H1 (cell line): Measurements from ENCODE around the gene TMEM44. TPM values are rescaled to one million over a fixed set of nuclear protein-coding genes. Genes with fewer than 3 reads are reported as not detected.

Experiments used
- CTCF ChIA-PET: fragments of 300-600 bp; sonication (Branson Sonifier 250); formaldehyde crosslinking; loops from one replicate; lab custom pipeline; 2021; ENCODE audit not compliant: partially characterized antibody; lab: Charles Lee
- POLR2A ChIA-PET: fragments of 300-600 bp; sonication (Branson Sonifier 250); formaldehyde crosslinking; loops from one replicate; lab custom pipeline; 2021; ENCODE audit warnings: inconsistent platforms; ENCODE audit not compliant: partially characterized antibody; lab: Charles Lee
- DNase-seq, 2 experiments: peaks; one replicate each; pipeline versions ENCODE4 v3.0.0 to v3.0.0-alpha.2; 2010 to 2022; ENCODE audit warnings: low spot score in 2 of 2, low read depth in 1 of 2, mixed read lengths in 1 of 2
- FAIRE-seq: peaks from 2 replicates; lab custom pipeline; 2011; peaks lifted over from hg19 to GRCh38; lab: Jason Lieb, UNC
- H2AFZ ChIP-seq: 2 replicates; pipeline ENCODE4 v1.8.1; 2012; ENCODE audit warnings: low read length, inconsistent platforms
- H2AK5ac ChIP-seq: 2 replicates; pipeline ENCODE4 v1.6.1; 2013; ENCODE audit warnings: low read depth, low read length
- H2BK120ac ChIP-seq: replicated peaks from 2 replicates; pipeline ENCODE3; 2013; ENCODE audit warnings: low read depth, low read length, inconsistent platforms
- H2BK12ac ChIP-seq: 2 replicates; pipeline ENCODE4 v1.6.1; 2013; ENCODE audit warnings: low read depth, low read length
- H2BK15ac ChIP-seq: 2 replicates; pipeline ENCODE4 v1.6.1; 2013; ENCODE audit warnings: low read length
- H2BK20ac ChIP-seq: 2 replicates; pipeline ENCODE4 v1.6.1; 2013; ENCODE audit warnings: low read length
- H2BK5ac ChIP-seq: 2 replicates; pipeline ENCODE4 v1.6.1; 2013; ENCODE audit warnings: low read depth, low read length
- H3K14ac ChIP-seq: 2 replicates; pipeline ENCODE4 v1.6.1; 2013; ENCODE audit warnings: inconsistent platforms; ENCODE audit not compliant: insufficient read length
- H3K18ac ChIP-seq: 2 replicates; pipeline ENCODE4 v1.6.1; 2013; ENCODE audit warnings: low read length; ENCODE audit errors: extremely low read depth
- H3K23ac ChIP-seq: 2 replicates; pipeline ENCODE4 v1.6.1; 2013; ENCODE audit warnings: inconsistent platforms; ENCODE audit not compliant: insufficient read length
- H3K23me2 ChIP-seq: 2 replicates; pipeline ENCODE4 v1.6.1; 2013; ENCODE audit warnings: low read depth, low read length
- H3K27ac ChIP-seq: 2 replicates; pipeline ENCODE4 v1.6.1; 2011; ENCODE audit warnings: low read depth, low read length, inconsistent platforms
- H3K27me3 ChIP-seq, 4 experiments: replicated peaks in 1 of 4; 1 replicate in 1 of 4; 2 replicates in 3 of 4; pipeline versions ENCODE4 v1.6.1 to v1.8.1; 2011 to 2013; ENCODE audit warnings: low read length in 3 of 4, mild to moderate bottlenecking in 3 of 4, inconsistent platforms in 2 of 4, mixed read lengths in 2 of 4, moderate library complexity in 1 of 4; ENCODE audit not compliant: control insufficient read depth in 3 of 4, insufficient read depth in 3 of 4; ENCODE audit errors: extremely low read depth in 1 of 4
- H3K36me3 ChIP-seq, 4 experiments: 2 replicates each; pipeline versions ENCODE4 v1.6.1 to v1.8.1; 2011 to 2013; ENCODE audit warnings: mild to moderate bottlenecking in 4 of 4, low read length in 3 of 4, moderate library complexity in 2 of 4, control low read depth in 1 of 4, inconsistent platforms in 1 of 4; ENCODE audit not compliant: insufficient read depth in 4 of 4, control insufficient read depth in 2 of 4
- H3K4ac ChIP-seq: replicated peaks from 2 replicates; pipeline ENCODE3; 2013; ENCODE audit warnings: low read length, low read depth, mixed read lengths, inconsistent platforms; ENCODE audit not compliant: insufficient read length
- H3K4me1 ChIP-seq, 4 experiments: replicated peaks in 1 of 4; 1 replicate in 1 of 4; 2 replicates in 3 of 4; pipeline versions ENCODE4 v1.6.1 to v1.8.1; 2011 to 2013; ENCODE audit warnings: low read length in 3 of 4, inconsistent platforms in 2 of 4, mixed read lengths in 1 of 4; ENCODE audit not compliant: insufficient read depth in 4 of 4, control insufficient read depth in 3 of 4
- H3K4me2 ChIP-seq, 2 experiments: 2 replicates each; pipeline versions ENCODE4 v1.6.1 to v1.8.1; 2011 to 2013; ENCODE audit warnings: low read depth in 2 of 2, low read length in 2 of 2, control low read depth in 1 of 2, inconsistent platforms in 1 of 2, mild to moderate bottlenecking in 1 of 2; ENCODE audit not compliant: insufficient read depth in 1 of 2
- H3K4me3 ChIP-seq, 4 experiments: fragments of 200-600, 300-600 bp in 1 of 4; sonication (generic), shearing (Covaris generic), sonication (Bioruptor Twin) in 1 of 4; 2 replicates each; pipeline versions ENCODE4 v1.5.1 to v1.8.1; 2011 to 2016; ENCODE audit warnings: low read length in 4 of 4, low read depth in 3 of 4, control low read depth in 2 of 4, inconsistent platforms in 2 of 4, mild to moderate bottlenecking in 2 of 4, mixed read lengths in 1 of 4, moderate library complexity in 1 of 4; ENCODE audit not compliant: insufficient read depth in 2 of 4; ENCODE audit errors: extremely low read depth in 1 of 4
- H3K56ac ChIP-seq: replicated peaks from 2 replicates; pipeline ENCODE3; 2013; ENCODE audit warnings: low read depth, mild to moderate bottlenecking, mixed read lengths, low read length, inconsistent platforms; ENCODE audit not compliant: insufficient read length
- H3K79me1 ChIP-seq: 2 replicates; pipeline ENCODE4 v1.6.1; 2013; ENCODE audit warnings: low read depth, low read length, control low read depth
- H3K79me2 ChIP-seq, 2 experiments: 2 replicates each; pipeline versions ENCODE4 v1.6.1 to v1.8.1; 2012 to 2013; ENCODE audit warnings: low read length in 2 of 2, mild to moderate bottlenecking in 2 of 2, inconsistent platforms in 1 of 2; ENCODE audit not compliant: insufficient read depth in 2 of 2, control insufficient read depth in 1 of 2
- H3K9ac ChIP-seq, 4 experiments: replicated peaks in 1 of 4; 1 replicate in 1 of 4; 2 replicates in 3 of 4; pipeline versions ENCODE4 v1.6.1 to v1.8.1; 2011 to 2013; ENCODE audit warnings: low read depth in 3 of 4, low read length in 3 of 4, control low read depth in 2 of 4, mild to moderate bottlenecking in 2 of 4, moderate library complexity in 2 of 4, inconsistent platforms in 1 of 4; ENCODE audit errors: extremely low read depth in 1 of 4
- H3K9me3 ChIP-seq, 2 experiments: 2 replicates each; pipeline versions ENCODE4 v1.6.1 to v1.8.1; 2012 to 2013; ENCODE audit warnings: mild to moderate bottlenecking in 2 of 2, moderate library complexity in 2 of 2, control low read depth in 1 of 2, inconsistent platforms in 1 of 2, low read depth in 1 of 2, low read length in 1 of 2, mixed read lengths in 1 of 2; ENCODE audit not compliant: insufficient read depth in 2 of 2
- H4K20me1 ChIP-seq, 2 experiments: replicated peaks in 1 of 2; 2 replicates each; pipeline versions ENCODE3 to v1.8.1; 2011 to 2013; ENCODE audit warnings: inconsistent platforms in 2 of 2, low read length in 2 of 2, mild to moderate bottlenecking in 1 of 2; ENCODE audit not compliant: insufficient read depth in 2 of 2, control insufficient read depth in 1 of 2
- H4K5ac ChIP-seq: 2 replicates; pipeline ENCODE4 v1.6.1; 2013; ENCODE audit warnings: low read length, low read depth, mixed read lengths, inconsistent platforms; ENCODE audit not compliant: insufficient read length
- H4K8ac ChIP-seq: 2 replicates; pipeline ENCODE4 v1.8.0; 2013; ENCODE audit warnings: mild to moderate bottlenecking, moderate library complexity, low read length, inconsistent platforms; ENCODE audit not compliant: insufficient read depth; ENCODE audit errors: extremely low read depth
- H4K91ac ChIP-seq: replicated peaks from 2 replicates; pipeline ENCODE3; 2013; ENCODE audit warnings: low read length, mixed read lengths, inconsistent platforms; ENCODE audit not compliant: insufficient read length
- ASH2L ChIP-seq: fragments of 200-600, 300-600 bp; sonication (generic); IDR thresholded peaks from one replicate; pipeline ENCODE4 v1.7.1; 2017; ENCODE audit warnings: low read length
- ATF3 ChIP-seq: IDR thresholded peaks from 2 replicates; pipeline ENCODE4 v1.6.1; 2011; ENCODE audit warnings: low read depth, mild to moderate bottlenecking, low read length; ENCODE audit not compliant: insufficient read depth
- E2F6 ChIP-seq: IDR thresholded peaks from 2 replicates; pipeline ENCODE4 v1.6.1; 2012; ENCODE audit warnings: inconsistent platforms
- EGR1 ChIP-seq: IDR thresholded peaks from 2 replicates; pipeline ENCODE4 v1.6.1; 2011; ENCODE audit warnings: low read depth, low read length, borderline replicate concordance
- HDAC6 ChIP-seq: IDR thresholded peaks from one replicate; pipeline ENCODE4 v1.7.1; 2012; ENCODE audit warnings: low read depth, mild to moderate bottlenecking, inconsistent platforms, low read length, moderate library complexity
- KDM4A ChIP-seq: IDR thresholded peaks from one replicate; pipeline ENCODE4 v1.7.1; 2012; ENCODE audit warnings: low read depth, mild to moderate bottlenecking, moderate library complexity, low read length, inconsistent platforms; ENCODE audit not compliant: severe bottlenecking
- MAX ChIP-seq: IDR thresholded peaks from 2 replicates; pipeline ENCODE4 v1.6.1; 2012; ENCODE audit warnings: inconsistent platforms
- RXRA ChIP-seq: IDR thresholded peaks from 2 replicates; pipeline ENCODE4 v1.6.1; 2011; ENCODE audit warnings: low read depth, mild to moderate bottlenecking, low read length, moderate library complexity; ENCODE audit not compliant: insufficient read depth
- SAP30 ChIP-seq: fragments of 300-600 bp; sonication (generic); IDR thresholded peaks from 2 replicates; pipeline ENCODE4 v1.7.1; 2012; ENCODE audit warnings: low read length, moderate library complexity, mild to moderate bottlenecking, inconsistent platforms; ENCODE audit not compliant: insufficient read depth, insufficient replicate concordance
- WGBS, 2 experiments: shearing (Covaris generic) in 1 of 2; methylation state at CpG; one replicate each; pipeline versions ENCODE4 v1.1.6 to v1.1.7; 2013 to 2015; ENCODE audit warnings: low lambda C conversion rate in 2 of 2, mixed read lengths in 2 of 2, inconsistent platforms in 1 of 2, low coverage in 1 of 2, missing lambda C conversion rate in 1 of 2; ENCODE audit not compliant: insufficient replicate concordance in 2 of 2, insufficient coverage in 1 of 2, insufficient read length in 1 of 2; ENCODE audit errors: extremely low coverage in 1 of 2, missing lambda C conversion rate in 1 of 2; 5-methylcytosine and 5-hydroxymethylcytosine counted together
- polyA plus RNA-seq, 7 experiments: library from polyadenylated mRNA; depleted of rRNA in 3 of 7; stranded (reverse) in 5 of 7; unstranded in 2 of 7; fragments of >200 nt in 5 of 7; fragments of 200-250 nt in 2 of 7; gene quantifications; 1 replicate in 5 of 7; 2 replicates in 1 of 7; 4 replicates in 1 of 7; pipeline versions ENCODE4 v1.2.1 to v1.2.3, GENCODE V29; 2011 to 2013; ENCODE audit warnings: missing spikeins in 2 of 7, mixed read lengths in 2 of 7
- total RNA-seq: library from RNA; stranded (reverse); fragmentation: NEBNext Ultra II Directional; extraction: Animal tissue kit (Norgen Biotek cat#: 25700); gene quantifications from 2 replicates; pipeline ENCODE4 v1.2.1, GENCODE V29; 2021

TMEM44 gene
- total and polyA plus RNA-seq, 2 of the 8 experiments (the other 6 are each of a cell fraction or from before 2014, with no cell fraction given): 14.0 to 16.7 TPM

- no peaks in the 10 kb centered on the region for H3K79me1 ChIP-seq
- peak overlapping the region; percentile 55 to 97 for H3K4me2 ChIP-seq
- peak overlapping the region; percentile 35; the same call in 1 of the 2 replicates for H2BK5ac ChIP-seq
- no peak overlapping the region for H2BK12ac ChIP-seq
- peaks cover 0 to 2% of the 10 kb centered on the region in 2 experiments for H4K20me1 ChIP-seq
- H3K4me1 ChIP-seq: no peaks in the 10 kb centered on the region
- peaks cover 8% of the 10 kb centered on the region for H3K23me2 ChIP-seq
- H2AFZ ChIP-seq: no peak overlapping the region
- CTCF ChIA-PET: interaction anchor here (0.7 to 1.5 kb wide), 4 partner anchors 10 to 50 kb away, joined by 3 to 4 read pairs (median 3); no protein-coding TSS in a partner anchor
- H2BK120ac ChIP-seq: no peak overlapping the region
- no peak overlapping the region for H2AK5ac ChIP-seq
- no peak overlapping the region; the same call in 1 of the 2 replicates for H3K27ac ChIP-seq
- H2BK15ac ChIP-seq: no peak overlapping the region
- POLR2A ChIA-PET: interaction anchor here (1.1 to 1.6 kb wide), 6 partner anchors 9 to 153 kb away, joined by 3 to 5 read pairs (median 4); no protein-coding TSS in a partner anchor
- no peaks in the 10 kb centered on the region for H3K27me3 ChIP-seq
- peak overlapping the region in 3 of 4 experiments; percentile 48 to 90 (median 69); a peak in 5 of 7 replicates for H3K9ac ChIP-seq
- DNase-seq: peak in 1 of 2 experiments; percentile 61
- H3K18ac ChIP-seq: no peak overlapping the region
- peaks cover 12 to 21% of the 10 kb centered on the region in 2 experiments for H3K9me3 ChIP-seq
- no peaks in the 10 kb centered on the region for H3K79me2 ChIP-seq
- no peak overlapping the region for H4K91ac ChIP-seq
- peak overlapping the region; percentile 99 for H3K4ac ChIP-seq
- no peak overlapping the region for H3K14ac ChIP-seq
- no peak overlapping the region for H2BK20ac ChIP-seq
- H3K36me3 ChIP-seq: peaks cover 0 to 16% (median 7%) of the 10 kb centered on the region in 4 experiments; a peak in 4 of 8 replicates
- no peak overlapping the region for H4K5ac ChIP-seq
- no peak overlapping the region for H3K56ac ChIP-seq
- 0 out of 2 replicates have a peak overlapping the region, but pooled peaks have one; percentile 62 for H4K8ac ChIP-seq
- peak overlapping the region; percentile 47 to 93 (median 68) for H3K4me3 ChIP-seq
- WGBS, 2 experiments: 33% methylated on average over 6 of the region's 56 CpGs; no CpG with 5 or more reads in 1 of the 2 experiments
- no peak overlapping the region for H3K23ac ChIP-seq
- FAIRE-seq: no peak
- TF ChIP-seq SAP30: no peak
- TF ChIP-seq EGR1: peak; percentile 59; the same call in 1 of the 2 replicates
- 0 out of 2 replicates have a peak, but pooled peaks have one; percentile 8 for TF ChIP-seq E2F6
- TF ChIP-seq RXRA: no peak
- peak; percentile 19; the same call in 1 of the 2 replicates for TF ChIP-seq MAX
- no peak for TF ChIP-seq ATF3
- peak; percentile 11 for TF ChIP-seq ASH2L
- TF ChIP-seq KDM4A: peak; percentile 16
- no peak for TF ChIP-seq HDAC6
These were observed 340 bp downstream of the TMEM44 start for GRCh38 chr3:194632809-194633348.
